Embryonic facial prominence (tissue), 1 donor: ENCODE data around the gene CCDC112.
"Not testable (repeated sequence)": the region's sequence is repeated elsewhere in the genome, so short reads cannot be mapped to it uniquely, and the experiment has no call there.

Experiments
- DNase-seq: peaks from one replicate; pipeline ENCODE4 v3.0.0-alpha.2; 2016; ENCODE audit errors: extremely low spot score

The CCDC112 gene

GRCh38 chr5:115296124-115297022 is at the start of gene CCDC112:
TSS of gene CCDC112 (minus strand) at chr5:115296654. CDS start at chr5:115296543, 111 bp downstream.
- no peak for DNase-seq

- DNase-seq, result no peak
These were observed 48.9 kb upstream of the CCDC112 start for GRCh38 chr5:115345344-115345743.

GRCh38 chr5:115343855-115344254 is 47.4 kb upstream of the CCDC112 start:
- no peak for DNase-seq

GRCh38 chr5:115342590-115343377 is 46.3 kb upstream of the CCDC112 start:
- DNase-seq, result no peak

GRCh38 chr5:115341745-115342144 is 45.3 kb upstream of the CCDC112 start:
- no peak for DNase-seq

- no peak for DNase-seq
These were observed 42.4 kb upstream of the CCDC112 start for GRCh38 chr5:115338851-115339250.

- no peak for DNase-seq
These were observed 41.4 kb upstream of the CCDC112 start for GRCh38 chr5:115337882-115338281.

- no peak for DNase-seq
These were observed 40.5 kb upstream of the CCDC112 start for GRCh38 chr5:115336964-115337363.

GRCh38 chr5:115336201-115336720 is 39.8 kb upstream of the CCDC112 start:
- no peak for DNase-seq

GRCh38 chr5:115335301-115335700 is 38.8 kb upstream of the CCDC112 start:
- no peak for DNase-seq

GRCh38 chr5:115333164-115333563 is 36.7 kb upstream of the CCDC112 start:
- no peak for DNase-seq

- no peak for DNase-seq
These were observed 34.4 kb upstream of the CCDC112 start for GRCh38 chr5:115330830-115331229.

- no peak for DNase-seq
These were observed 33.0 kb upstream of the CCDC112 start for GRCh38 chr5:115329475-115329874.

GRCh38 chr5:115328617-115329274 is 32.3 kb upstream of the CCDC112 start:
- DNase-seq, result not testable (repeated sequence)

GRCh38 chr5:115325296-115325959 is 29.0 kb upstream of the CCDC112 start:
- DNase-seq, result no peak

- DNase-seq, result no peak
These were observed 27.6 kb upstream of the CCDC112 start for GRCh38 chr5:115324021-115324420.

GRCh38 chr5:115322729-115323128 is 26.3 kb upstream of the CCDC112 start:
- no peak for DNase-seq

- DNase-seq, result no peak
These were observed 24.9 kb upstream of the CCDC112 start for GRCh38 chr5:115321309-115321708.

- DNase-seq, result no peak
These were observed 24.1 kb upstream of the CCDC112 start for GRCh38 chr5:115320515-115320914.

- DNase-seq, result no peak
These were observed 23.6 kb upstream of the CCDC112 start for GRCh38 chr5:115320006-115320405.

- no peak for DNase-seq
These were observed 22.6 kb upstream of the CCDC112 start for GRCh38 chr5:115319007-115319406.
